Measurements from ENCODE around the gene CDC42EP4. TPM values are rescaled to one million over a fixed set of nuclear protein-coding genes. Genes with fewer than 3 reads are reported as not detected.
A peak's percentile ranks its signal among the peaks of the same experiment; 100 is the strongest.
"Not testable (repeated sequence)": the region's sequence is repeated elsewhere in the genome, so short reads cannot be mapped to it uniquely, and the experiment has no call there.

The CDC42EP4 gene
- total and polyA plus RNA-seq, 8 donors: 23.2 to 93.3 (median 44.8) TPM

DNA sequence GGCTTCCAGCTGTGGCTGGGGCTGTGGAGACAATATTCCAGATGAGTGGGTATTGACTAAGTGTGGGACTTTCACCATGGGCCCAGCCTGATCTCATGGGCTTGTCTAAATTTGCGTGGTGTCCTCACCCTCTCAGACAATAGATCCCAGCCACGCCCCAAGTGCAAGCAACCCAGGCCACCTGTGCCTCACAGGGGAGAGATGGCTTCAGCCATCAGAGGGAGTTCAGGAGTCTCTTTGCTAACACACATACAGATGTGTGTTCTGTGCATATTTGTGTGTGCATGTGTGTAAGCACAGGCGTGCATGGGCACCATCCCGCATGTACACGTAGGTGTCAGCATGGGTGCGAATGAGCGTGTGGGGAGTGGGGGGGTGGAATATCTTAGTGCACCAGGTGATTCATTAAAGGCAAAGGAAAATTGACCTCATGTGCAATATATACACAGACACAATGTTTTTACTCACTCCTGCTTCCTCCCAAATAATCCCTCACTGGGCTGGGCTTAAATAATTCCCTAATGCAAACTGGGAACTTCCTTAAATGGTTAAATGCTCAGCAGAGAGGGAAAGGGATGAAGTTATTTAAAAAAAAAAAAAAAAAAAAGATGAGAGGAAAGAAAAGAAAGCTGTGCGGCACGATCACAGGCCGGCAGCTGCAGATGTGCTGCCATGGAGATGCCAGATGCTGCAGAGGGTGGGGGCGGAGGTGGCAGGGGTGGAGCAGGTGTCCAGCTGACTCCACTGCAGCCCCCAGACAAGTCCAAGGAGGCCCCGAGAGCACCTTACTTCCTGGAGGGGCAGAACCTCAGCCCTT is 24.0 kb upstream of the CDC42EP4 start:
- intact Hi-C loops (cut with DNase I; ENCODE audit: low total_unique reads): no loop called here
- Histone ChIP-seq H3K9me3 (no peaks in the 10 kb centered on the region), H3K36me3 (no peaks in the 10 kb centered on the region), H3K4me1 (peaks cover 10 to 49% (median 29%) of the 10 kb centered on the region in 4 donors), H3K27ac (peak overlapping the region in 3 of 5 donors; percentile 29 to 61 (median 50)), H3K27me3 (no peaks in the 10 kb centered on the region), H3K4me3 (no peak overlapping the region)
- TF ChIP-seq EP300 (IDR thresholded peaks at IDR 0.05) (no peak), POLR2AphosphoS5 (IDR thresholded peaks at IDR 0.05) (no peak), POLR2A (IDR thresholded peaks at IDR 0.05) (no peak)
- TF ChIP-seq, protein P1, sequence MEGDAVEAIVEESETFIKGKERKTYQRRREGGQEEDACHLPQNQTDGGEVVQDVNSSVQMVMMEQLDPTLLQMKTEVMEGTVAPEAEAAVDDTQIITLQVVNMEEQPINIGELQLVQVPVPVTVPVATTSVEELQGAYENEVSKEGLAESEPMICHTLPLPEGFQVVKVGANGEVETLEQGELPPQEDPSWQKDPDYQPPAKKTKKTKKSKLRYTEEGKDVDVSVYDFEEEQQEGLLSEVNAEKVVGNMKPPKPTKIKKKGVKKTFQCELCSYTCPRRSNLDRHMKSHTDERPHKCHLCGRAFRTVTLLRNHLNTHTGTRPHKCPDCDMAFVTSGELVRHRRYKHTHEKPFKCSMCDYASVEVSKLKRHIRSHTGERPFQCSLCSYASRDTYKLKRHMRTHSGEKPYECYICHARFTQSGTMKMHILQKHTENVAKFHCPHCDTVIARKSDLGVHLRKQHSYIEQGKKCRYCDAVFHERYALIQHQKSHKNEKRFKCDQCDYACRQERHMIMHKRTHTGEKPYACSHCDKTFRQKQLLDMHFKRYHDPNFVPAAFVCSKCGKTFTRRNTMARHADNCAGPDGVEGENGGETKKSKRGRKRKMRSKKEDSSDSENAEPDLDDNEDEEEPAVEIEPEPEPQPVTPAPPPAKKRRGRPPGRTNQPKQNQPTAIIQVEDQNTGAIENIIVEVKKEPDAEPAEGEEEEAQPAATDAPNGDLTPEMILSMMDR (IDR thresholded peaks at IDR 0.05): no peak
- WGBS, 5 donors: 65 to 81% (median 70%) methylated on average over 11 to 12 of the region's 12 CpGs
- peak in 1 of 2 donors; percentile 34 for DNase-seq

DNA sequence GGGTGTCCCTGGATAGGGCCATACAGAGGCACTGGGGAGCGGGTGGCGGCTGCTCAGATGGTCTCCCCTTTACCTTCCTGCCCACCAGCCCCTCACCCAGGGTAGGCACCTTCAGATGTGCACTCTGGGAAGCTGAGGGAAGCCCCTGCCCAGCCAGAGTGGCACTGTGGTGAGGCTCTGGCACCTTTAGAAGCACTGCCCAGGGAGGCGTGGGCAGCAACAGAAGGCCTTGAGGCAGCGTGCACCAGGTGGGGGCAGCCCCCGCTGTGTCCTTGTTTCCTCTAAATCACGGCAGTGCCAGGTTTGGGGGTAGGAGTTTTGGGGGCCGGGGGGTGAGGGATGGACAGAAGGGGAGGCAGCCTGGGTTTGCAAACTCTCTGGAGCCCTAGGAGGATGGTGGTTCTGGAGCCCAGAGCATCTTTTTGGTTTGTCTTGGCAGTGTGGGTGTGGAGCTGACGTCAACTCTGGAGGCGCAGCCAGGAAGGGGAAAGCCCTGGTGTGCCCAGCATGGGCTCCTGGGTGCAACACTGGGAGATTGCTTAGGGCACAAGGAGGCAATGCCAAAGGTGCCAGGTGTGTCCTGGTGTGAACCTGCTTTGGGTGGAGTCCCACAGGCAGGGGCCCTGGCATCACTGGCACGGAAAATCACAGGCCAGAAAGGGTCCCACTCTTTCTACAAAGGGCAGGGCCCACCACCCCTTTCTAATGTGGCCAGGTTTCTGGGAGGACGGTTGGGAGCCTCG is 23.1 kb upstream of the CDC42EP4 start:
- Histone ChIP-seq H3K9me3 (no peaks in the 10 kb centered on the region), H3K4me3 (no peak overlapping the region), H3K27me3 (no peaks in the 10 kb centered on the region), H3K4me1 (peaks cover 5 to 43% (median 24%) of the 10 kb centered on the region in 4 donors), H3K36me3 (no peaks in the 10 kb centered on the region), H3K27ac (peak overlapping the region in 3 of 5 donors; percentile 20 to 61 (median 50))
- WGBS, 5 donors: 50 to 65% (median 64%) methylated on average over 8 to 12 of the region's 12 CpGs
- TF ChIP-seq, protein P1 (IDR thresholded peaks at IDR 0.05): no peak
- TF ChIP-seq POLR2AphosphoS5 (IDR thresholded peaks at IDR 0.05) (no peak), EP300 (IDR thresholded peaks at IDR 0.05) (no peak)
- DNase-seq: peak in 1 of 2 donors; percentile 44
- intact Hi-C loops (cut with DNase I; ENCODE audit: low total_unique reads): no loop called here

DNA sequence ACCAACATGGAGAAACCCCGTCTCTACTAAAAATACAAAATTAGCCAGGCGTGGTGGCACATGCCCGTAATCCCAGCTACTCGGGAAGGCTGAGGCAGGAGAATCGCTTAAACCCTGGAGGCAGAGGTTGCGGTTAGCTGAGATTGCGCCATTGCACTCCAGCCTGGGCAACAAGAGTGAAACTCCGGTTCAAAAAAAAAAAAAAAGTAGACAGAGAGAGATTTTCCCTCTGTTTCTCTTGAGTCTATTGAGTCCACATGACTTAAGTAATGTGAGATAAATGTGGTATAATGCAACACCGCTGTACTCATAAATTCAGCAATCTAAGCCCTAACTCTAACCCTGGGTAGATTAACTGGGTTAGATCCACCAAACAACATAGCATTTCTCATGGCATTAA is 21.6 kb upstream of the CDC42EP4 start:
- H3K27me3 ChIP-seq; H3K9me3 ChIP-seq; H3K4me3 ChIP-seq; H3K27ac ChIP-seq; H3K36me3 ChIP-seq; intact Hi-C loops (cut with DNase I; ENCODE audit: low total_unique reads); DNase-seq: not testable (repeated sequence)
- H3K4me1 ChIP-seq: peaks cover 0 to 32% (median 18%) of the 10 kb centered on the region in 4 donors
- WGBS, 5 donors: 72 to 93% (median 86%) methylated on average over 8 to 9 of the region's 9 CpGs

DNA sequence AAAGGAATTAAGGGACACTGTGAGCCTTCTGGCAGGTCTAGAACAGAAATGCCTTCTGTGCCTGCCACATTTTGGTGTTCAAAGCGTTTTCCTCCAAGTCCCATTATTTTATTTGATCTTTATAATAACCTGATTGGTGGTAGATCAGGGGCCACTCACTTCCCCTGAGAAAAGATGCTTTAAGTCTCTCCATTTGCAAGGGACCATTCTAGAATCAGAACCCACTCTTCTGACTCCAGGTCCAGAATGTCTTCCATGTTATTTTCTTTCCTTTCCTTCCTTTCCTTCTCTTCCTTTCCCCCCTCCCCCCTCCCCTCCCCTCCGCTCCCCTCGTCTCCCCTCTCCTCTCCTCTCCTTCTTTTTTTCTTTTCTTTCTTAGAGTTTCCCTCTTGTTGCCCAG is 19.3 kb upstream of the CDC42EP4 start:
- no peaks in the 10 kb centered on the region for H3K36me3 ChIP-seq
- H3K9me3 ChIP-seq: no peaks in the 10 kb centered on the region
- intact Hi-C loops (cut with DNase I; ENCODE audit: low total_unique reads): no loop called here
- no peak for TF ChIP-seq EP300 (IDR thresholded peaks at IDR 0.05)
- no peaks in the 10 kb centered on the region for H3K27me3 ChIP-seq
- H3K4me3 ChIP-seq: no peak overlapping the region
- no peak overlapping the region for H3K27ac ChIP-seq
- 64 to 87% (median 75%) methylated on average over 3 of the region's 3 CpGs for WGBS, 5 donors
- no peak for DNase-seq
- H3K4me1 ChIP-seq: peaks cover 0 to 14% (median 9%) of the 10 kb centered on the region in 4 donors

DNA sequence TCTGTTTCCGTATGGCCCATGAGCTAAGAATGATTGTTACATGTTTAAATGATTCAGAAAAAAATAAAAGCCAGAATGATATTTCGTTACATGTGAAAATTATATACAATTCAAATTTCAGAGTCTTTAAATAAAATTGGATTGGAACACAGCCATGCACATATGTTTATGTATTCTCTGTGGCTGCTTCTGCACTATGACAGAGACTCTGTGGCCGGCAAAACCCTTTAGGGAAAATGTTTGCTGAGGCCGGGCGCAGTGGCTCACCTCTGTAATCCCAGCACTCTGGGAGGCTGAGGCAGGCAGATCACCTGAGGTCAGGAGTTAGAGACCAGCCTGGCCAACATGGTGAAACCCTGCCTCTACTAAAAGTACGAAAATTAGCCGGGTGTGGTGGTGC is 15.9 kb upstream of the CDC42EP4 start:
- Histone ChIP-seq H3K4me3 (no peak overlapping the region), H3K36me3 (no peaks in the 10 kb centered on the region), H3K9me3 (peaks cover 0 to 3% (median 0%) of the 10 kb centered on the region in 4 donors), H3K4me1 (peaks cover 0 to 12% (median 10%) of the 10 kb centered on the region in 4 donors), H3K27ac (no peak overlapping the region), H3K27me3 (peaks cover 0 to 6% (median 0%) of the 10 kb centered on the region in 3 donors)
- WGBS, 5 donors: 87 to 93% (median 91%) methylated on average over 7 of the region's 7 CpGs
- intact Hi-C loops (cut with DNase I; ENCODE audit: low total_unique reads): no loop called here
- DNase-seq: no peak
- TF ChIP-seq POLR2AphosphoS5 (IDR thresholded peaks at IDR 0.05) (no peak), EP300 (IDR thresholded peaks at IDR 0.05) (no peak), POLR2A (IDR thresholded peaks at IDR 0.05) (no peak)
- TF ChIP-seq, protein P1 (IDR thresholded peaks at IDR 0.05): no peak

Data from stomach (tissue), 9 donors.